Adrenal gland (tissue), 5 donors: ENCODE results near the gene CCDC148.

Experiments used
- POLR2A ChIP-seq, 2 donors: fragments of 450-650 bp; IDR thresholded peaks; one replicate each; pipeline ENCODE4 v1.6.1; 2017; ENCODE audit warnings: antibody characterized with exemption in 2 of 2, mild to moderate bottlenecking in 2 of 2, moderate library complexity in 1 of 2
- TF ChIP-seq, protein P1 (sequence below), 6 experiments: fragments of 450-650 bp in 4 of 6; fragments of 200-600 bp in 2 of 6; sonication (generic) in 1 of 6; IDR thresholded peaks; 1 replicate in 5 of 6; 2 replicates in 1 of 6; pipeline versions ENCODE4 v1.5.1 to v1.8.0; 2016 to 2021; ENCODE audit warnings: antibody characterized with exemption in 6 of 6, mild to moderate bottlenecking in 2 of 6, moderate library complexity in 1 of 6
- donor health status: DM: no; HTN: no; CAD: no.

DNA sequence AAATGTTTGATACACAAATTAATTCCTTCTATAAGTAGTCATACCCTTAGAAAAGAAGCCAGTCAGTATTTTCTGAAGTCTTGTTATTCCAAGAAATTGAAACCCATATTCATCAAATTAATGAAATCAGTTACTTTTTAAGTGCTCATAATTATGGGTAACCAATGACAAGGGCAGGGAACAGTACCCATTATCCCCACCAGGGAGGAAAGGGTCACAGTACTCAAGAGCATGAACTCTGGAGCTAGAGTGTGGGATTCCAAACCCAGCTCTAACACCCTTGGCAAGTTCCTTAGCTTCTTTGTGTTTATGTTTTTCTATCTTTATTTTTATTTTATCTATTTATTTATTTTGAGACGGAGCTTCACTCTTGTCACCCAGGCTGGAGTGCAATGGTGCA, 68.4 kb downstream of the CCDC148 start:
- TF ChIP-seq, protein P1, sequence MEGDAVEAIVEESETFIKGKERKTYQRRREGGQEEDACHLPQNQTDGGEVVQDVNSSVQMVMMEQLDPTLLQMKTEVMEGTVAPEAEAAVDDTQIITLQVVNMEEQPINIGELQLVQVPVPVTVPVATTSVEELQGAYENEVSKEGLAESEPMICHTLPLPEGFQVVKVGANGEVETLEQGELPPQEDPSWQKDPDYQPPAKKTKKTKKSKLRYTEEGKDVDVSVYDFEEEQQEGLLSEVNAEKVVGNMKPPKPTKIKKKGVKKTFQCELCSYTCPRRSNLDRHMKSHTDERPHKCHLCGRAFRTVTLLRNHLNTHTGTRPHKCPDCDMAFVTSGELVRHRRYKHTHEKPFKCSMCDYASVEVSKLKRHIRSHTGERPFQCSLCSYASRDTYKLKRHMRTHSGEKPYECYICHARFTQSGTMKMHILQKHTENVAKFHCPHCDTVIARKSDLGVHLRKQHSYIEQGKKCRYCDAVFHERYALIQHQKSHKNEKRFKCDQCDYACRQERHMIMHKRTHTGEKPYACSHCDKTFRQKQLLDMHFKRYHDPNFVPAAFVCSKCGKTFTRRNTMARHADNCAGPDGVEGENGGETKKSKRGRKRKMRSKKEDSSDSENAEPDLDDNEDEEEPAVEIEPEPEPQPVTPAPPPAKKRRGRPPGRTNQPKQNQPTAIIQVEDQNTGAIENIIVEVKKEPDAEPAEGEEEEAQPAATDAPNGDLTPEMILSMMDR (IDR thresholded peaks at IDR 0.05), result no peak
- TF ChIP-seq POLR2A (IDR thresholded peaks at IDR 0.05), result no peak
